GM21515 (cell line): Measurements from ENCODE around the gene IGFBPL1.

Source experiments
- ATAC-seq: cut with Tn5 transposase; IDR thresholded peaks from one replicate; pipeline ENCODE4 v1.9.1; 2021; ENCODE audit not compliant: unreplicated experiment

IGFBPL1 gene, protein sequence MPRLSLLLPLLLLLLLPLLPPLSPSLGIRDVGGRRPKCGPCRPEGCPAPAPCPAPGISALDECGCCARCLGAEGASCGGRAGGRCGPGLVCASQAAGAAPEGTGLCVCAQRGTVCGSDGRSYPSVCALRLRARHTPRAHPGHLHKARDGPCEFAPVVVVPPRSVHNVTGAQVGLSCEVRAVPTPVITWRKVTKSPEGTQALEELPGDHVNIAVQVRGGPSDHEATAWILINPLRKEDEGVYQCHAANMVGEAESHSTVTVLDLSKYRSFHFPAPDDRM

DNA sequence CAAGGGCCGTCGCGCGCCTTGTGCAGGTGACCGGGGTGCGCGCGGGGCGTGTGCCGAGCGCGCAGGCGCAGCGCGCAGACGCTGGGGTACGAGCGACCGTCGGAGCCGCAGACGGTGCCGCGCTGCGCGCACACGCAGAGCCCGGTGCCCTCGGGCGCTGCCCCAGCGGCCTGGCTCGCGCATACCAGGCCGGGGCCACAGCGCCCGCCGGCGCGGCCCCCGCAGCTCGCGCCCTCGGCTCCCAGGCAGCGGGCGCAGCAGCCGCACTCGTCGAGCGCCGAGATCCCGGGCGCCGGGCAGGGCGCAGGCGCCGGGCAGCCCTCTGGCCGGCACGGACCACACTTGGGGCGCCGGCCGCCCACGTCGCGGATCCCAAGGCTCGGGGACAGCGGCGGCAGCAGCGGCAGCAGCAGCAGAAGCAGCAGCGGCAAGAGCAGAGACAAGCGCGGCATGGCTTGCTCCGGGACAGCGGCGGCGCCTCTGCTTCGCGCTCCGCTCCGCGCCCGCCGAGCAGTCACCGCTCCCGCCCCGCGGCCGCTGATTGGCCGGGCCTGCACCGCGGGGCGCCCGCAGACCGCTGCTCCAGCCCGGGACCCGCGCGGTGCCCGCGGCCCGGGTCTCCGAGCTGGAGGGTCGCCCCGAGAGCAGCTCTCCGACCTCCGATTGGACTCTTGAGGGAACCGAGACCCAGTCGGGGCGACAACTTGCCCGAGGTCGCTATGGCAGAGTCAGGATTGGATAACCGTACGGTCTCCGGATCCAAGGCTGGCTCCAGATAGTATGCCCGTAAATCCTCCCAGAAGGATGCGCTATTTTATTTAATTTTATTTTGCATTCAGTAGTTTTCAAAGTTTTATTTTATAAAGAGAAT, at the start of gene IGFBPL1:
TSS of gene IGFBPL1 (minus strand) at position 482 of the 871 bp plus-strand sequence. CDS start at position 452, 30 bp downstream.
- ATAC-seq: no peak

DNA sequence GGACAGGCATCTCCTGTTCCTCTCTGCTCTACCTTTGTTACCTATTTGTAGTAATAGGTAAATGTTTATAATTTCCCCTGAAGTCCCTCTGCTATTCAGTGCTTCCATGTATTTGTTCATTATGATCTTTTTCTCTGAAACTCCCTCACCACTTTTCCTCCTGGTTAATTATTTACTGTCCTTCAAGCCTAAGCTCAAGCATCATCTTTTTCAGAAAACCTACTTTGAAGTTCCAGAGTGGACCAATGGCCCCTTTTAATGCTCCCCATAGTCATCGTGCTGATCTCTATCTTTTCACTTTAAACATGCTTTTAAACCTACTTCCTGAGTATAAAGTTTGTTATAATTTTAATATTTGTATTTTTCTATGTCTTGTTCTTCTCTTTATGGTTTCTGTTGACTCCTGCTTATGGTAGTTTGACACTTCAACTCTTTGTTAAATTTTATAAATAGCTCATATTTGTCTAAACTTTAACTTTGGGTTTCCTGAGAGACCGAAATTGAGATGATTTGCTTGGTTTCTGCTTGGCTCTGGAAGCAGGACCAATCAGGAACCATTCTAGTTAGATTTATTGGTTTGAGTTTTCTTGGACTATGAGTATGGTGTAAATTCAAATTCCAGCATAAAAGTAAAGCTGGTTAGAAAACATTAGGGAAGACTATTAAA, 48.5 kb upstream of the IGFBPL1 start:
- peak; percentile 53 for ATAC-seq

DNA sequence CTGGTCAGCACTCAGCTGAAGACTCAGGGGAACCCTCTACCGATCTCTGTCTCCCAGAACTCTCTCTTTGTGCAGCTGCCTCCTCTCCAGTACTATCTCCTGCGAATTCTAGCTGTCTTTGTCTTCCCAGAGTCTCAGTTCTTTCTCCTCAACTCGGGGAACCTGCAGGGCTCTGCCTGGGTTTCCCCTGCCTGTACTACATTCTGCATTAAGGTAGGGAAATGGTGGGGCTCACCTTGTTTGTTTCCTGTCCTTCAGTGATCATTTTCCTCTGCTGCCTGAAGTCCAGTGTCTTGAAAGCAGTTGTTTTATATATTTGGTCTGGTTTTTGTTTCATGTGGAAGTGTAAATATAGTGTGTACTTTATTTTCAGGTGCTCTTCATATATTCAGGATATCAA, 43.1 kb upstream of the IGFBPL1 start:
- ATAC-seq: no peak

DNA sequence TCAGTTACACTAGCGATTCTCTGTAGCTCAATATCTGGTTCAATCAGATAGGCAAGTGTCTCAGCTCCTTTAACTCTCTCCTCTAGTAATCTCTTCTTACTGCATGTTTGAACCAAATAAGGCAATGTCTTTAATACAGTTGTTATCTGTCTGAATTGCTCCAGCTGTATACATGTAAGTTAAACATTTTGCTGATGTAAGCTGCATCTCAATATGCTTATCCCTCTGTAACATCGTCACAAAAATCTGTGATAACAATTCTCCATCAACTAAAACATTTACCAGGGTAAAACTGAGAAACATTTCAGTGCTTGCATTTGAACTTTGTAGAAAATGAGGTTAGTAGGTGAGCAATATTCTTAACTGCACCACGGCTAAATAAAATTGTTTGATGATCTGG, 29.6 kb upstream of the IGFBPL1 start:
- ATAC-seq: no peak

DNA sequence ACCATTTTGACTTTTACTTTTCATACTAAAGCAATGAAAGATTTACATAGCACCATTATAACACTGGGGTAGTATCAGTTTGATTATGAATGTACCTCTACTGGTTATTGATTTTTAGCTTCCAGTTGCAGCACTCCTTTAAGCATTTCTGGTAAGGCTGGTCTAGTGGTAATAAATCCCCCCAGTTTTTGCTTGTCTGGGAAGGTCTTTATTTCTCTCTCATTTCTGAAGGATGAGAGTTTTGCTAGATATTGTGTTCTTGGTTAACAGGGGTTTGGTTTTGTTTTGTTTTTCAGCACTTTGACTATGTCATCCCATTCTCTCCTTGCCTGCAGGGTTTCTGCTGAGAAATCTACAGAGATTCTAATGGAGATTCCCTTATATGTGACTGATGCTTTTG, 26.9 kb upstream of the IGFBPL1 start:
- no peak for ATAC-seq

DNA sequence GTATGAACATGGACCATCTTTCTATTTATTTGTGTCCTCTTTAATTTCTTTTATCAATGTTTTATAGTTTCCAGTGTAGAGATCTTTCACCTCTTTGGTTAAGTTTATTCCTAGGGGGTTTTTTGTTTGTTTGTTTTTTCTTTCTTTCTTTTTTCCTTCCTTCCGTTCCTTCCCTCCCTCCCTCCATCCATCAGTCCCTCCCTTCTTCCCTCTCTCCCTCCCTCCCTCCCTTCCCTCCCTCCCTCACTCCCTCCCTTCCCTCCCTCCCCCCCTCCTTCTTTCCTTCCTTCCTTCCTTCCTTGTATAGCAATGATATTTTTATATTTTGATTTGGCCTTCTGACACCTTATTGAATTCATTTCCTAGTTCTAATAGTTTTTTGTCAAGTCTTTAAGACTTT, 23.4 kb upstream of the IGFBPL1 start:
- ATAC-seq: no peak

DNA sequence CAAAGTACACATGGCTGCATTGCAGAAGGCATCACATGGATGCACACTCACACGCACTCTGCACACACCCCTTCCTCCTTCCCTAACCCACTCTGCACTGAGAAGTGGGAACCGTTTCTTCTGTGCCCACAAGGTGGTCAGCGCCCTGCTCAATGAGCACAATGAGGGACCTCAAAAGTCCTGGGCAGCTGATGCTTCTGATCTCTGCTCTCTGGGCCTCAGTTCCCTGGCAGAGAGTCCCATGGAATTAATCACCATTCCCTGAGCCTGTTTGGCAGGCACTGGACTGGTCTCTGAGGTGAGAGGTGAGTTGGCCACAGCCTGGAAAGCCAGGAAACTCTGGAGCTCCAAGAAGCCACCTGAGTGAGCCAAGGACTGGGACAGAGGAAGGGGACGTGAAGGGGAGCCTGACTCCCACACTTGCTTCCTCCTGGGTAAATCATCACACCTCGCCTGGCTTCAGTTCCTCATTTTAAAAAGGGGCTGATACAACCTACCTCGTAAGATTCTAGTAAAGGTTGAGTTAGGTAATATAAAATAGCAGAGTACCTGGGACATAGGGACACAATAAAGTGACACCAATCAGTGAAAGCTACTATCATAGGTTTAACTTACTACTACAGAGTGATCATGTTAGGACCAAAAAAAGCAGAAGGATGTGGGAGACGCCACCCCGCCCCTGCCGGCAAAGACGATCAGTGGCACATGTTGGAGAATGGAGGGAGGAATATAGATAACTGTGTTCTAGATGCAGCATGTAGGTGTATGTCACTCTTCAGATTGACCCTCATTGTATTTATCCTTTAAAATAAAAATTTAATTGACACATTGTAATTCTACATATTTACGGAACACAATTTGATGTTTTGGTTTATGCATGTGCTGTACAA, 21.1 kb upstream of the IGFBPL1 start:
- ATAC-seq: peak; percentile 87

DNA sequence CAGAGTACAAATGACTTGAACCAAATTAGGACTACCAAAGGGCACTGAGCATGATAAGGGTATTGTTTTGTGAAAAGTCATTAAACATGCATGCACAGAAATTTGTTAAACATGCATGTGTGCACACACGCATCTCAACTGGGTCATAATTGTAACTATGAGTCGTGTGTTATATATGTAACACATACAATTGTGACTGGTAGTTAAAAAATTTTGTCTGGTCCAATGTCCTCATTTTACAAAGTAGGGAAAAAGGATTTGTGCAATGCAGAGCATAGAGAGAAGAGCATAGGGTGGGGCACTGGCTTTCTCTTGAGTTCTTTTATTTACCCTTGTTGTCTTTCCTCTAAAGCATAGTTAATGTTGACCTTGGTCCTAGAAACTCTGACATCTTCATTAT, 19.3 kb upstream of the IGFBPL1 start:
- no peak for ATAC-seq

DNA sequence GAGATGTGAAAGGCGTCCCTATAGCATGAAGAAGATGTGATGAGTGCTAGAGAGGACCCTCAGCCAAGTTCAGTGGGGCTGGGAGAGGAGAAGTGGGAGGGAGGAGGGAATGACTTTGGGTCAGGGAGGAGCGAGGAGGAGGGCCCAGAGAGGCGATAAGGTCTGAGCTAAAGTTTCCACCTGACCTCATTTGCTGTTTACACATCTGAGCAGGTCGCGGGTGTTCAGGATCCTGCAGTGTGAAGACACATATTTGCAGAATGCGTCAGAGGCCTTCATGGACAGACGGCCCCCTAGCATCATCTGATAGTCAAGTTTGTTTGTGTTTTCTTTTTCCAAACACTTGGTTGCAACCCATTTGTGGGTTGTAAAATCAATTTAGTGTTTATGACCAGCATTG, 18.9 kb upstream of the IGFBPL1 start:
- no peak for ATAC-seq

DNA sequence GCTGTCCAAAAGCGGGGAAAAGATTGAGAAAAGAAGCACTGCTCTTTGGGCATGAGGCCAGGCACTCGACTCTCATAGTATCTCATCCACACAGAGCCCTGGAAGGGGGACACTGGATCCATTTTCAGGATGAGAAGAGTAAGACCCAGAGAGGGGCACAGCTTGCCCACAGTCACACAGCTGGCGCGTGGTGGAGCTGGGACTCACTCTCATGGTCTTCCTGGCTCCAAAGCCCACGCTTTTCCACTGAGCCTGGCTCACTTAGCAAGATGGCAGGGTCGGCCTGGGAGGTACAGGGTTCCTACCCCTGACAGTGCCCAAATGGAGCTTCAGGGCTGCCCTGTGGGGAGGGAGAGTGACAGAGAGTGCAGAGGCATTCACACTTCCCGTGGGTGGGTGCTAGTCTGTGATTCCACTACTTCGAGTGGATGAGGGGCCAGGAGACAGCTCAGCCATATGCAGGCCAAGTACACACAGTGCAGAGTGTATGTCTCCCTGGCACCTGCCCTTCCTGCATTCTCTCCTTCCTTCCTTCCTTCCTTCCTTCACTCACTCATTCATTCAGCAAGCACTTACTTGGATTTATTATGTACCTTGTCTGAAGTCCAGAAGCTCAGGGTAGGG, 18.3 kb upstream of the IGFBPL1 start:
- ATAC-seq: no peak

DNA sequence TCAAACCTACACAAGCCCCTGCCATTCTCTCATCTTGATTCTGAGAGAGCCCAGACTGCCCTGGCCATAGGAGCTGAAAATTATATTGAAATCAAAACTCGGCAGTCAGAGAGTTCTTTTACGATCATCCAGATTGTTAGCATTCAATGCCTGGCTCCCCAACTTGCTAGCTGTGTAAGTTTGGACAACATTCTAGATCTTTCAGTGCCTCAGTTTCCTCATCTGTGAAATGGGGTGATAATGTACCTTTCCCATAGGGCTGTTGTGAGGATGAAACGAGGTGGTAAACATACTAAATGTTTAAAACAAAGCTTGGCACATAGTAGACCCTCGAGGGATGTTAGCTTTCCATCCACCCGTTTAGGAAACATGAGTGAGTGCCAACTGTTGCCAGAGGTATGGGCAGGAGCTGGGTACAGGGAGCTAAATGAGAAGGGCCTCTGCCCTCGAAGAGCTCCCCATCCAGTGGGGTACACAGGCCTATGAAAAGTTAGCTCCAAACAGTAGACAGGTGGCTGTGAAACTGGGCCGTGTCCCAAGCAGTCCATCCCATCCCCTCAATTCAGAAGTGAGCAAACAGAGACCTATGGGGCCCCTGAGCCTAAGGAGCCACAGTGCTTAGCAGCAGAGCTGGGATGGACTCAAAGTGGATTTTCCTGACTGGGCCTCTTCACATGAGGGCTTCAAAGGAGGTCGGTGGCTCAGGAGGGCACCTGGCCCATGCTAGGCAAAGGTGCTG, 17.3 kb upstream of the IGFBPL1 start:
- ATAC-seq: no peak

DNA sequence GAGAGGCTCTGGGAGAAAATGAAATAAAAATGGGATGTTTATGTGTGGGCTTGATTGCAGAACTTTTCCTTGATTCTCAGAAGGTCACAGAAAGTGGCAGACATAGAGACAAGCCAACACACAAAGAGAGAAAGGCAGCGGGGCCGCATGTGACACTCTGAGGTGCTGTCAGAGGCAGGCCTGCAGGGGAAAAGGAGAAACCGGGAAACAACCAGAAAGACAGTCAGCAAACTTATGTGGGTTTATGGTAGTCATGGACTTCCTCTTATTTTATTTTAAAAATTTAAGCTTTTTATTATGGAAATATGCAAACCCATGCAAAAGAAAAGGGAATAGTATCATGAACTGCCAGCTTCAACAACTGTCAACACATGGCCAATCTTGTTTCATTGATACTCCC, 16.3 kb upstream of the IGFBPL1 start:
- ATAC-seq: no peak

DNA sequence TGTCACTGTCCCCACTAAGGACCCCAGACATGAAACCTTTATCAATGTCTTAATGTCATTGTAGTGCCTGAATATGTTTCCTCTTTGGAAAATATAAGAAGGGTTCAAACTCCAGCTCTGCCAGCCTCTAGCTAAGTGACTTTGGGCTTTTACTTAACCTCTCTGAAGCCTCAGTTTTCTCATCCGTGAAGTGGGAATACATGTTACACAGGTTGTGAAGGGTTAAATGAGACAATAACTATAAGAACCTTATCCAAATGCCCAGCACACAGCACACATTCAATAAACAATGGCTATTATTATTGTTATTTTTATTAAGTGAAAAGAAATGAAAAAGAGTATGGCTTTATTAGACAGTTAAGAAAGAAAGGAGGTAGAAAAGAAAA, 15.7 kb upstream of the IGFBPL1 start:
- no peak for ATAC-seq

DNA sequence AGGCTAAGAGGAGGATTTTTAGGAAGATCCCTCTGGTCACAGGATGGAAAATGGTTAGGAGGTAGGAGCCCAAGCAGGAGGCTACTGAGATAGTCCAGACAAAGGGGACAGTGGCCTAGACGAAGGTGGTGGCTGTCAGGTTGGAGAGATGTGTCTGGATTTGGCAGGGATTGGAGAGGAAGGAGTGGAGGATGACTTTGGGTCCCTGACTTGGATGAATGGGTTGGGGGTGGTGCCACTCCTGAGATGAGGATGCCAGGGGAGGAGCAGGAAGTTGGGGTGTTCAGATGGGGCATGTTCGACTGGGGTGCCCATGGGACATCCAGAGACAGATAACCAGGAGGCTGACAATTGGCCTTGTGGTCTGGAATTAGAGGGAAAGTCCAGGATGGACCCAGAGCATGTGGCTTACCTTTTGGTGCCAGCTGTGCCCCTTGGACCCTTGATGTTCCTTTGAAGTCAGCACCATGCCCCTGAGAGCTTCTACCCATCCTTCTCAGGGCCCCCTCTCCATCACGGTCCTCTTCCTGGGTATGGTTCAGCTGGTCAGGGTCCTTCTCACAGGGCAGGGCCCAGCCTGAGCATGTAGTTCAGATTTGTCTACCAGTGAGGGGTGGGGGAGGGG, 15.1 kb upstream of the IGFBPL1 start:
- no peak for ATAC-seq

DNA sequence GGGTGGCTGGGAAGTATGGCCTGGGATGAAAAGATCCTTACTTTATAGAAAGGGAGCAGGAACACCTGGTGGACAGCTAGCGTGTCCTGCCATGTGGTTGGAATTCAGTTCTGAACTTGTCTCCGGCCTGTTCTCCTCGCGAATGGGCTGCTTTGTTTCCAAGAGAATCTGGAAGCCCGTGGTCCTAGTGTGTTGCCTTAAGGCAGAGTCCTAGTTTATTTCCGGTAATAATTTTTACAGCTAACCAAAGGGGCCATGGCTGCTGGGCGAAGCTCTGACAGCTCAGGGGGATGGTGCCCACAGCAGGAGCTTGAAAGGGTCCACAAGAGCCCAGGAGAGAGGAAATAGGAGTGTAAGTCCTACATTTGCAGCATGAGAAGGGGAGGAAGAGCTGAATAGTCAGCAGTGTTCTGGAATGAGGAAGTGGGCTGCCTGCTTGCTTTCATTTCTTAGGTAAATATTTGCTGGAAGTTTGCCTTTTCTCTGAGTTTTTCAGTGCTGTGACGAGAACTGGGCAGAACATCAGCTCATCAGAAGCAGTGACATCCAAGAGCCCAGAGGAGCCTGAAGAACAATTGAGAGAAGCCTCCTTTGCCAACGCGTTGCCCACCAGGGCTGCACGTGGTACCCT, 13.1 kb upstream of the IGFBPL1 start:
- ATAC-seq: no peak

DNA sequence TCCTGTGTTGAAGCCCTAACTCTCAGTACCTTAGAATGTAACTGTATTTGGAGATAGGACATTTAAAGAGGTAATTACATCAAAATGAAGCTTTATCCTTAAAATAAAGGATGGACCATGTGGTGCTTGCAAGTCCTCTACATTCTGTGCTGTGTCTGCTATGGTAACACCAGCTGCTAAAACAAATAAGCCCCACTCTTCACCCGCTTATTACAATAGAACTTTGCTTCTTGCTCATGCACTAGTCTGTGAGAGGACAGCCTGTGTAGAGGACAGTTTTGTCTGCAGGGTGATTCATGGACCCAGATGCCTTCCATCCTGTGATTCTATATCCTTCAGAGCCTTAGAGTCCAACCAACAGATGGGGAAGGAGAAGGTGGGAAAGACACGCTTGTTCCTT, 12.5 kb upstream of the IGFBPL1 start:
- ATAC-seq: no peak

DNA sequence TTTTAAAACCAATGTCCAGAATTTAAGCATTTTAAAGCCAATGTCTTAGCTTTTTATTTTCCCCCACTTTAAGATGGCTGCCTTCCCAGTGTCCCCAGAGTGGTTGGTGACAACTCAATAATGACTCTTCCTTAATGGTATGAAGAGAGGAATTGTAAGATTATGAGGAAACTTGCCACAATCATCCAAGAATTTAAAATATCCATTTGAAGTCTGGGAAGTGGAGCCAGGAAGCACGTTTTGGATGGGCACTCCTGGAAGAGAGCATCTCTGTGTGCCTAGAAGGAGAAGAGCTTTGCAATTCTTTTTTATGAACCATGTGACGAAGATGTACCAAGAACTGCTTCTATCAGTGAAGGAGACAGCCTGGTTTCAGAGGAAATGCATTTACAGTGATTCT, 11.3 kb upstream of the IGFBPL1 start:
- ATAC-seq: no peak

DNA sequence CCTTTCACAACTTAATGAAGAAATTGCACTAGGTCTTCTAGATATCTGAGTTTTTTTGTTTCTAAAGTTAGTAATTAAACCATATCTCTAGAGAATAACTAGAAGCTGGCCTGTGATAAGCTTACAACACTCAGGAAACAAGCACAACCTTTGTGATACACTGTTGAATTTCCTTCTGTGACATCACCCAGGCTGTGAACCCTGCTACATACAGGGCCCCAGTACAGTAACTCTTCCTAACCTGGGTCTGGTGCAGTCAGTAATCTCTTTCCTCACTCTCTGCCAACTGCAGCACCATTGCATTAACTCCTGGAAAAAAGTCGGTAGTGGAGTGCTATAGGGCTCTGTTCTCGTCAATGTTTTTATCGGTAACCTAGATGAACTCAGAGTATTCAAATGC, 10.6 kb upstream of the IGFBPL1 start:
- ATAC-seq: no peak

DNA sequence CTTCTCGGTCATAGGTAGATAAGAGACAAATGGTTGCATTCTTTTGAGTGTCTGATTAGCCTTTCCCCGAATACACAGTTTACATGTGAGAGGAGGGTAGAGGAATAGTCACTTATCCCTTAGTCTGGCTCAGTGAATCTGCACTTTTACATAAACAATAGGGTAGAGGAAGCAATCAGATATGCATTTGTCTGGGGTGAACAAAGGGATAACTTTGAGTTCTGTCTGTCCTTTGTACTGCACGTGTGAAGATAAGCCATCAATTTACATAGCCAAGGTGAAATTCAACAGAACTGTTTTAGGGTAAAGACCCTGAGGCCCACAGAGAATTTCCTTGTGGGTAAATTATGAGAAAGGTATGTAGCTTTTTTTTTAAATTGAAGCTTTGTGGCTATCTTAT, 10.1 kb upstream of the IGFBPL1 start:
- no peak for ATAC-seq
